GM06990 (cell line): ENCODE measurements around the gene PRPF6.

Experiments
- DNase-seq: peaks from one replicate; pipeline ENCODE4 v3.0.0-alpha.2; 2011; ENCODE audit not compliant: insufficient read length; ENCODE audit errors: extremely low read depth
- H3K27me3 ChIP-seq: replicated peaks from 2 replicates; pipeline ENCODE4 v1.6.0; 2011; ENCODE audit warnings: low read length; ENCODE audit not compliant: control insufficient read depth, insufficient read depth
- H3K36me3 ChIP-seq: 2 replicates; pipeline ENCODE4 v1.5.1; 2011; ENCODE audit warnings: low read length; ENCODE audit not compliant: control insufficient read depth, insufficient read depth
- H3K4me3 ChIP-seq: replicated peaks from 2 replicates; pipeline ENCODE4 v1.5.1; 2011; ENCODE audit warnings: low read depth, mild to moderate bottlenecking, control low read depth, low read length
- TF ChIP-seq, protein P1 (sequence below): IDR thresholded peaks from 2 replicates; pipeline ENCODE4 v1.5.1; 2011; ENCODE audit warnings: low read length, control low read depth, mild to moderate bottlenecking, inconsistent platforms; ENCODE audit not compliant: insufficient read depth, poor library complexity, severe bottlenecking

PRPF6 gene

DNA sequence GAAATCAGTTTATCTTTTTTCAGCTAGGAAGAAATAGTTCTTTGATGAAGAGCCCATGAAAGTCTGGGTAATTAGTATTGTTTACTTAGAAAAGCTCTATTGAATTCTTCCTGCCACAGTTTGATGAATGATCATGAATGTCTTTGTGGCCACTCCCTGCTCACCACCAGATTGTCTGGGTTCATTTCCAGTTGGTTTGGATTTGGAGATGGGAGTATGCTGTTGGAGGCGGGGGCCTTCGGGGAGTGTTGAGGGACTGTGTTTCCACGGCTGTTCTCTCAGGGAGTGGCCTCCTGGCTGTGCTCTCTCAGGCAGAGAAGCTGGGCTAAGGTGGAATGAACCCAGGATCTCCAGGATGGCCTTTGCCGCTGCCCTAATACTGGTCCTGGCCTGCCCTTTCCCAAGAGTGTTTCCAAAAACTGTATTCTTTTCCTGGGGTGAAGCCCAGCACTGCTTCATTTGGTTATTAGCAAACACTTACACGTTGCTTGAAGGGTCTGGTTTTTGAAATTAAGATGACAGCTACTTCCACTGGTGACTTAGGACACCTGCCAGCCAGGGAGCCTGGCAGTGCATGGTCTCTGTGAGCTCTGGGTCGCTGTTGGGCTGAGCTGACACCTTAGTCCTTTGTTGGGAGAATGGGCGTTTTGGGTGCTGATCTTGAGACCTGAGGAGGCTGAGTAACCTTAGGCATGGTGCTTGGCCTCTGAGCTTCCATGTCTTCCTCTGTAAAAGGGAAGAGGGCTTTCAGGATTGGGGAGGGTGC lies 23.2 kb downstream of the PRPF6 start:
- Histone ChIP-seq H3K4me3 (no peak overlapping the region), H3K36me3 (peaks cover 48% of the 10 kb centered on the region), H3K27me3 (no peaks in the 10 kb centered on the region)
- DNase-seq, result no peak
- TF ChIP-seq, protein P1, sequence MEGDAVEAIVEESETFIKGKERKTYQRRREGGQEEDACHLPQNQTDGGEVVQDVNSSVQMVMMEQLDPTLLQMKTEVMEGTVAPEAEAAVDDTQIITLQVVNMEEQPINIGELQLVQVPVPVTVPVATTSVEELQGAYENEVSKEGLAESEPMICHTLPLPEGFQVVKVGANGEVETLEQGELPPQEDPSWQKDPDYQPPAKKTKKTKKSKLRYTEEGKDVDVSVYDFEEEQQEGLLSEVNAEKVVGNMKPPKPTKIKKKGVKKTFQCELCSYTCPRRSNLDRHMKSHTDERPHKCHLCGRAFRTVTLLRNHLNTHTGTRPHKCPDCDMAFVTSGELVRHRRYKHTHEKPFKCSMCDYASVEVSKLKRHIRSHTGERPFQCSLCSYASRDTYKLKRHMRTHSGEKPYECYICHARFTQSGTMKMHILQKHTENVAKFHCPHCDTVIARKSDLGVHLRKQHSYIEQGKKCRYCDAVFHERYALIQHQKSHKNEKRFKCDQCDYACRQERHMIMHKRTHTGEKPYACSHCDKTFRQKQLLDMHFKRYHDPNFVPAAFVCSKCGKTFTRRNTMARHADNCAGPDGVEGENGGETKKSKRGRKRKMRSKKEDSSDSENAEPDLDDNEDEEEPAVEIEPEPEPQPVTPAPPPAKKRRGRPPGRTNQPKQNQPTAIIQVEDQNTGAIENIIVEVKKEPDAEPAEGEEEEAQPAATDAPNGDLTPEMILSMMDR, result no peak

DNA sequence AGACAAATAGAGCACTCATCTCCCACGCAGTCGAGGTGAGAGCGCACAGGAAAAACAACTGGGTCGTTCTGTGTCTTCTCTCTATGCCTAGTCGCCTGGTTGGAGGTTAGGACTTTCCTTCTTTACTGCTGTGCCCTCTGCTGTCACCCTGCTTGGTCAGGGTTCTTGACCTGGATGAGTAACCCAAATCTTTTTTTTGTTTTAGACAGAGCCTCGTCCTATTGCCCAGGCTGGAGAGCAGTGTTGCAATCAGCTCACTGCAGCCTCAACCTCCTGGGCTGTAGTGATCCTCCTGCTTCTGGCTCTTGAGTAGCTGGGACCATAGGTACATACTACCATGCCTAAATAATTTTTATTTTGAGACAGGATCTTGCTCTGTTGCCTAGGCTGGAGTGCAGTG lies 24.5 kb downstream of the PRPF6 start:
- peaks cover 51% of the 10 kb centered on the region for H3K36me3 ChIP-seq
- no peak overlapping the region for H3K4me3 ChIP-seq
- DNase-seq, result no peak
- H3K27me3 ChIP-seq, result no peaks in the 10 kb centered on the region
- TF ChIP-seq, protein P1, result no peak

DNA sequence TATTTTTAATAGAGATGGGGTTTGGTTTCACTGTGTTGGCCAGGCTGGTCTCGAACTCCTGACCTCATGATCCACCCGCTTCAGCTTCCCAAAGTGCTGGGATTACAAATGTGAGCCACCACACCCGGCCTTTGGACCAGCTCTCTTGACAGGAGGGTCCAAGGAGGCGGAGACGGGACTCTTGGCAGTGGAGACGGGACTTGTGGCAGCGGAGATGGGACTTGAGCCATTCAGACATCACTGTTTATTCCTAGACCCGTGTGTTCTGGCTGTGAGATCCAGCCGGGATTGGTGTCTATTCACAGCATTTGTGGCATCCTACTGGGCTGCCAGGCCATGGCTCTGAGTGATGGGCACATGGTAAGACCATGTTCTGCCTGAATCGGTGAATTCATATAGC lies 25.6 kb downstream of the PRPF6 start:
- no peak for DNase-seq
- Histone ChIP-seq H3K4me3 (no peak overlapping the region), H3K27me3 (no peaks in the 10 kb centered on the region), H3K36me3 (peaks cover 52% of the 10 kb centered on the region)
- TF ChIP-seq, protein P1, result no peak

DNA sequence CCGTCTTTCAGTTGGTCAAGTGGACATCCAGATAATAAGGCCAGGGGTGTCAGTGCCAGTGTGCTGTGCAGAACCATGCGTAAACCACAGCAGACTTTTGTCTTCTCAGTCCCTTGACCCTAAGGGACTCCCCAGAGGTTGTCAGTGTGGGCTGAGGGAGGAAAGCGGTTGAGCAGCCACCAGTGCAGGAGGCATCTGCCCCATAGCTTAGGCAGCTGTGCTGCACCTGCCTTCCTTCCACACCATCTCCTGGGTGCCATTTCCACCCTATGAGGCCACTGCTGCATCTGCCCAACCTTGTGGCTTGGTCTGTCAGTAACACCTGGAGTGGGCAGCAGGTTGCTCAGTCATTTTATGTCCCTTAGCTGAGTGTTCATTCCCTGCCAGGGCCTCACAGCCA lies 26.0 kb downstream of the PRPF6 start:
- no peak for DNase-seq
- Histone ChIP-seq H3K36me3 (peaks cover 50% of the 10 kb centered on the region), H3K4me3 (no peak overlapping the region), H3K27me3 (no peaks in the 10 kb centered on the region)
- TF ChIP-seq, protein P1, result no peak

DNA sequence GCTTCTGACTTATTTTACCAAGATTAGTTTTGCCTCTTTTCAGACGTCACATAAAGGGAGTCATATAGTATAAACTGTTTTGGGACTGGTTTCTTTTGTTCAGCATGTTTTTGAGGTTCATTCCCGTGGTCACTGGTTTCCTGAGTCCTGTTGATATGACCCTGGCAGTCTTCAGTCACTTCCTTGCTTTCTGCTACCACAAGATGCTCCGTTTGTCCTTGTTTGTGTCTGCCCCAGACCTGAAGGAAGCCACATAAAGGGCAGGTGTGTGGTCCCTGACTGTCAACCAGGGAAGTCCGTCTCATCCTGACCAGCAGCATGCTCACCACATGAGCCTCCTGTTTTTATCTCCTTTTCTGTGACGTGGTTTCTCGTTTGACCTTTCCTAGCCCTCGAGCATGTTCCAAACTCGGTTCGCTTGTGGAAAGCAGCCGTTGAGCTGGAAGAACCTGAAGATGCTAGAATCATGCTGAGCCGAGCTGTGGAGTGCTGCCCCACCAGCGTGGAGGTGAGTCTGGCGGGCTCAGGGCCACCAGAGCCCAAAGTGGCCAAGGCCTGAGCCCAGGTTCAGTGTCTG lies 29.0 kb downstream of the PRPF6 start:
- no peaks in the 10 kb centered on the region for H3K27me3 ChIP-seq
- no peak for DNase-seq
- TF ChIP-seq, protein P1, result no peak
- H3K4me3 ChIP-seq, result no peak overlapping the region
- peaks cover 41% of the 10 kb centered on the region for H3K36me3 ChIP-seq
